ENCODE data around the gene SCYGR5.

DNA sequence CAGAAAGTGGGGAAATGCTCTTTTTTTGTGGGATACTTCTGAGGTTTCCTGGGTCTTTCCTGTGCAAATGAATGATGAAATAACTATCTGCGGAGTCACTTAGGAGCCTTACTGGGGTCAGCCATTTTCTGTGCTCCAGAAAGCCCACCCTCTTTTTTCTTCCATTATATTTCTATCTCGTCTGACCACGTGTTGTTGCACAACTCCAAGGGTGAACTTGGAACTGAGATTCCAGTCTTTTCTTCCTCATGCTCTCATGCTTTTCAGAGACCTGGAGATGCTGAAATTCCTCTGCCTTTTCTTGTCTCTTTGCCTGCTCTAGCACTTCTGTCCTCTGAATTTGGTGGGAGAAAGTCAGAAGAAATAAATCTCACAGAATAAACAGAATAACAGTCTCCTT is 4.8 kb upstream of the SCYGR5 start:
- TF ChIP-seq, protein P1, sequence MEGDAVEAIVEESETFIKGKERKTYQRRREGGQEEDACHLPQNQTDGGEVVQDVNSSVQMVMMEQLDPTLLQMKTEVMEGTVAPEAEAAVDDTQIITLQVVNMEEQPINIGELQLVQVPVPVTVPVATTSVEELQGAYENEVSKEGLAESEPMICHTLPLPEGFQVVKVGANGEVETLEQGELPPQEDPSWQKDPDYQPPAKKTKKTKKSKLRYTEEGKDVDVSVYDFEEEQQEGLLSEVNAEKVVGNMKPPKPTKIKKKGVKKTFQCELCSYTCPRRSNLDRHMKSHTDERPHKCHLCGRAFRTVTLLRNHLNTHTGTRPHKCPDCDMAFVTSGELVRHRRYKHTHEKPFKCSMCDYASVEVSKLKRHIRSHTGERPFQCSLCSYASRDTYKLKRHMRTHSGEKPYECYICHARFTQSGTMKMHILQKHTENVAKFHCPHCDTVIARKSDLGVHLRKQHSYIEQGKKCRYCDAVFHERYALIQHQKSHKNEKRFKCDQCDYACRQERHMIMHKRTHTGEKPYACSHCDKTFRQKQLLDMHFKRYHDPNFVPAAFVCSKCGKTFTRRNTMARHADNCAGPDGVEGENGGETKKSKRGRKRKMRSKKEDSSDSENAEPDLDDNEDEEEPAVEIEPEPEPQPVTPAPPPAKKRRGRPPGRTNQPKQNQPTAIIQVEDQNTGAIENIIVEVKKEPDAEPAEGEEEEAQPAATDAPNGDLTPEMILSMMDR (IDR thresholded peaks at IDR 0.05 in 4 of 5, conservative IDR thresholded peaks at IDR 0.05 in 1 of 5) = no peak
- TF ChIP-seq POLR2A (IDR thresholded peaks at IDR 0.05) = no peak

All from gastrocnemius medialis (tissue), 4 donors.